ENCODE data around the gene NRXN3. TPM values are rescaled to one million over a fixed set of nuclear protein-coding genes. Genes with fewer than 3 reads are reported as not detected.

NRXN3 gene
- total RNA-seq, 6 experiments from 2014 or later = 0.07 to 0.28 (median 0.11) TPM; not detected in 2

DNA sequence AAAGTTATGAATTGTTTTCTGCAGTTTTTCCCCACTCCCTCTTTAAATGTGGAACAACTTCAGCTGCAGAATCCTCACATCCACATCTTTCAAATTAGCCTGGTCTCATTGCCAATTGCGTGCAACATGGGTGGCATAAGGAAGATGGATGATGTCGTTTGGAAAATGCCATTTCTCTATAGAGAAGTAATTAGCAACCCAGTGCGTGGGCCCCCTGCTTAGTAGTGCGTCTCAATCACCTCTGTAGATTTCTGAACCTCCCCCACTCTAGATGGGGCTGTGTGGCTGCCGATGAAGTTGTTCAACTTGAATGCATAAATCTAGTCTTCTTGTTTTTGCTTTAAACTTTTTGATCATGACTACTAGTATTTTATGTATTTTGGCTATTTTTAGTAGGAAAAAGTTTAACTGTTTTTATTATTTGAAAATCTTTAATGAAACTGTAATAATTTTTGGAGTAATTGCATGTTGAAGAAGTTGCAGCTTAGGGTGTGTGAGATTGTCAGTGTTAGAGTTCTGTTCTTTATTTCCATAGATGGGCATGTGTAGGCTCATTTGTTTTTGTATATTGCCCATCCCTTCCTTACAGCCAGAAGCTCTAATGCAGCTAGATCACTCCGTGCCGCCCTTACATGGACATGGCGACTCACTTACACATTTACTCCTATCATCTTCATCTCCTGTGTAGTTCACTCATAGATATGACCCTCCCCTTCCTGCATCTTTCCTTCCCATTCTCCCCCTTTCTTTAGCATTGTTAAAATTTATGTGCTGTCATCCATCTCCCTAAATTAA lies 1683.0 kb downstream of the NRXN3 start:
- no peak for DNase-seq
- Mint-ChIP-seq H3K27me3 (ENCODE audit: insufficient read depth) (no peaks in the 10 kb centered on the region), H3K9me3 (peaks cover 23% of the 10 kb centered on the region; the same call in 1 of the 2 replicates), H3K36me3 (ENCODE audit: low read depth) (no peaks in the 10 kb centered on the region), H3K27ac (no peak overlapping the region), H3K4me3 (no peak overlapping the region), H3K4me1 (ENCODE audit: low read depth) (no peaks in the 10 kb centered on the region)
- TF ChIP-seq CTCF (IDR thresholded peaks at IDR 0.05) = no peak

GRCh38 chr14:79855789-79856188 lies 1685.6 kb downstream of the NRXN3 start:
- no peak for DNase-seq
- no peak for TF ChIP-seq CTCF (IDR thresholded peaks at IDR 0.05)
- Mint-ChIP-seq H3K4me1 (ENCODE audit: low read depth) (no peaks in the 10 kb centered on the region), H3K4me3 (no peak overlapping the region), H3K36me3 (ENCODE audit: low read depth) (no peaks in the 10 kb centered on the region), H3K9me3 (peaks cover 28% of the 10 kb centered on the region), H3K27ac (no peak overlapping the region), H3K27me3 (ENCODE audit: insufficient read depth) (no peaks in the 10 kb centered on the region)

GRCh38 chr14:79856381-79856780 lies 1686.2 kb downstream of the NRXN3 start:
- H3K4me3 Mint-ChIP-seq = no peak overlapping the region
- no peaks in the 10 kb centered on the region; the same call in 1 of the 2 replicates for H3K27me3 Mint-ChIP-seq (ENCODE audit: insufficient read depth)
- no peak for DNase-seq
- peaks cover 34% of the 10 kb centered on the region for H3K9me3 Mint-ChIP-seq
- H3K36me3 Mint-ChIP-seq (ENCODE audit: low read depth) = no peaks in the 10 kb centered on the region
- H3K4me1 Mint-ChIP-seq (ENCODE audit: low read depth) = no peaks in the 10 kb centered on the region
- H3K27ac Mint-ChIP-seq = no peak overlapping the region
- TF ChIP-seq CTCF (IDR thresholded peaks at IDR 0.05) = no peak

- TF ChIP-seq CTCF (IDR thresholded peaks at IDR 0.05) = no peak
Observed at GRCh38 chr14:79861111-79861510, 1690.9 kb downstream of the NRXN3 start.

GRCh38 chr14:79862045-79862444 lies 1691.9 kb downstream of the NRXN3 start:
- H3K4me3 Mint-ChIP-seq = no peak overlapping the region
- no peaks in the 10 kb centered on the region; the same call in 1 of the 2 replicates for H3K36me3 Mint-ChIP-seq (ENCODE audit: low read depth)
- H3K27me3 Mint-ChIP-seq (ENCODE audit: insufficient read depth) = no peaks in the 10 kb centered on the region; the same call in 1 of the 2 replicates
- H3K9me3 Mint-ChIP-seq = peaks cover 47% of the 10 kb centered on the region
- H3K27ac Mint-ChIP-seq = no peak overlapping the region
- DNase-seq = no peak
- no peak for TF ChIP-seq CTCF (IDR thresholded peaks at IDR 0.05)
- no peaks in the 10 kb centered on the region for H3K4me1 Mint-ChIP-seq (ENCODE audit: low read depth)

More at GRCh38 chr14:79861111-79861510, 1690.9 kb downstream of the NRXN3 start:
- Mint-ChIP-seq H3K27me3 (ENCODE audit: insufficient read depth) (no peaks in the 10 kb centered on the region; the same call in 1 of the 2 replicates), H3K36me3 (ENCODE audit: low read depth) (no peaks in the 10 kb centered on the region; the same call in 1 of the 2 replicates), H3K4me3 (no peak overlapping the region), H3K4me1 (ENCODE audit: low read depth) (no peaks in the 10 kb centered on the region), H3K27ac (no peak overlapping the region), H3K9me3 (peaks cover 41% of the 10 kb centered on the region)
- no peak for DNase-seq
